GM23338 (cell line): ENCODE data around the gene ADAMTS19. TPM values are rescaled to one million over a fixed set of nuclear protein-coding genes. Genes with fewer than 3 reads are reported as not detected.

Experiments used
- ATAC-seq: fragments of 200-7000 bp; cut with Tn5 transposase; 3 replicates; pipeline ENCODE4 v1.9.1; 2020
- DNase-seq: peaks from one replicate; pipeline ENCODE4 v3.0.0-alpha.2; 2015; ENCODE audit warnings: low spot score
- H2AFZ ChIP-seq: fragments of 200-600 bp; sonication (generic); 2 replicates; pipeline ENCODE4 v1.8.0; 2016; ENCODE audit warnings: antibody characterized with exemption, mild to moderate bottlenecking, moderate library complexity
- H3F3A ChIP-seq: fragments of 200-600 bp; sonication (generic); replicated peaks from 2 replicates; pipeline ENCODE4 v1.8.0; 2017; ENCODE audit warnings: antibody characterized with exemption, mixed run types, low read depth
- H3K27ac ChIP-seq: fragments of 200-600 bp; sonication (generic); 2 replicates; pipeline ENCODE4 v1.6.1; 2016; ENCODE audit warnings: low read depth
- H3K27me3 ChIP-seq: fragments of 200-600 bp; sonication (generic); 2 replicates; pipeline ENCODE4 v1.8.0; 2016; ENCODE audit warnings: mild to moderate bottlenecking, mixed run types, moderate library complexity; ENCODE audit not compliant: insufficient read depth
- H3K36me3 ChIP-seq: fragments of 200-600 bp; sonication (generic); 2 replicates; pipeline ENCODE4 v1.8.0; 2016; ENCODE audit warnings: mild to moderate bottlenecking; ENCODE audit not compliant: insufficient read depth
- H3K4me1 ChIP-seq: fragments of 200-600 bp; sonication (generic); 2 replicates; pipeline ENCODE4 v1.8.0; 2016; ENCODE audit warnings: mild to moderate bottlenecking, moderate library complexity; ENCODE audit not compliant: insufficient read depth
- H3K4me2 ChIP-seq: fragments of 200-600 bp; sonication (generic); 2 replicates; pipeline ENCODE4 v1.7.1; 2017; ENCODE audit warnings: mixed run types
- H3K4me3 ChIP-seq: fragments of 200-600 bp; sonication (generic); 2 replicates; pipeline ENCODE4 v1.6.1; 2016; ENCODE audit warnings: mixed run types
- H3K79me2 ChIP-seq: fragments of 200-600 bp; sonication (generic); replicated peaks from 2 replicates; pipeline ENCODE4 v1.8.0; 2017; ENCODE audit warnings: mild to moderate bottlenecking; ENCODE audit not compliant: insufficient read depth
- H3K9me2 ChIP-seq: fragments of 200-600 bp; sonication (generic); 2 replicates; pipeline ENCODE4 v1.8.0; 2017; ENCODE audit not compliant: insufficient read depth
- H4K20me1 ChIP-seq: fragments of 200-600 bp; sonication (generic); replicated peaks from 2 replicates; pipeline ENCODE4 v1.8.0; 2017; ENCODE audit warnings: mild to moderate bottlenecking; ENCODE audit not compliant: insufficient read depth
- H3K27ac Mint-ChIP-seq: 2 replicates; pipeline ENCODE4 v1.8.0; 2020; ENCODE audit warnings: inconsistent platforms, mild to moderate bottlenecking, moderate library complexity, mixed read lengths
- H3K27me3 Mint-ChIP-seq: 3 replicates; pipeline ENCODE4 v1.8.0; 2022; ENCODE audit warnings: low read depth, mild to moderate bottlenecking, moderate library complexity, mixed read lengths, inconsistent platforms; ENCODE audit not compliant: insufficient read depth, poor library complexity
- H3K36me3 Mint-ChIP-seq: 3 replicates; pipeline ENCODE4 v1.8.0; 2021; ENCODE audit warnings: low read depth, mild to moderate bottlenecking, inconsistent platforms, moderate library complexity, mixed read lengths
- H3K4me1 Mint-ChIP-seq: 3 replicates; pipeline ENCODE4 v1.8.0; 2020; ENCODE audit warnings: mild to moderate bottlenecking, inconsistent platforms, mixed read lengths
- H3K4me3 Mint-ChIP-seq: 3 replicates; pipeline ENCODE4 v1.8.0; 2021; ENCODE audit warnings: moderate library complexity, mild to moderate bottlenecking, inconsistent platforms, mixed read lengths
- H3K9me3 Mint-ChIP-seq: 3 replicates; pipeline ENCODE4 v1.8.0; 2020; ENCODE audit warnings: moderate library complexity, mild to moderate bottlenecking, inconsistent platforms, mixed read lengths
- CREB1 ChIP-seq: fragments of 250-450 bp; sonication (Bioruptor Pico); IDR thresholded peaks from 2 replicates; pipeline ENCODE4 v1.5.0; 2020; ENCODE audit warnings: low read depth, mild to moderate bottlenecking, moderate library complexity
- CTCF ChIP-seq, 2 experiments: fragments of 200-600 bp in 1 of 2; sonication (generic) in 1 of 2; conservative IDR thresholded peaks; 2 replicates each; pipeline versions ENCODE4 v1.5.1 to v1.6.1; 2016 to 2017; ENCODE audit warnings: antibody characterized with exemption in 2 of 2, low read depth in 2 of 2, mild to moderate bottlenecking in 2 of 2, moderate library complexity in 1 of 2
- ETS1 ChIP-seq: IDR thresholded peaks from 2 replicates; pipeline ENCODE4 v1.6.1; 2016; ENCODE audit warnings: antibody characterized with exemption
- EZH2 ChIP-seq: fragments of 200-600 bp; sonication (generic); IDR thresholded peaks from one replicate; pipeline ENCODE4 v1.8.0; 2017; ENCODE audit warnings: antibody characterized with exemption, mild to moderate bottlenecking, low read depth; ENCODE audit not compliant: unreplicated experiment
- EZH2phosphoT487 ChIP-seq: fragments of 200-600 bp; sonication (generic); IDR thresholded peaks from one replicate; pipeline ENCODE4 v1.8.1; 2018; ENCODE audit warnings: antibody characterized with exemption; ENCODE audit not compliant: unreplicated experiment
- NANOG ChIP-seq: IDR thresholded peaks from 2 replicates; pipeline ENCODE4 v1.6.1; 2016; ENCODE audit warnings: antibody characterized with exemption, borderline replicate concordance
- POLR2AphosphoS5 ChIP-seq: IDR thresholded peaks from 2 replicates; pipeline ENCODE4 v1.6.1; 2016; ENCODE audit warnings: antibody characterized with exemption, low read depth
- ZNF331 ChIP-seq: fragments of 250-450 bp; sonication (Bioruptor Pico); IDR thresholded peaks from 2 replicates; pipeline ENCODE4 v1.5.0; 2020; ENCODE audit warnings: low read depth, mild to moderate bottlenecking, moderate library complexity
- long read RNA-seq: library from polyadenylated mRNA; unstranded; transcript quantifications from one replicate; pipeline ENCODE4 v2.0.0, GENCODE V29; 2020; ENCODE audit not compliant: unreplicated experiment
- polyA plus RNA-seq: library from polyadenylated mRNA; unstranded; fragments of >200 nt; fragmentation: Nextera tagmentation; extraction: Ambion mirVana; gene quantifications from 2 replicates; pipeline ENCODE4 v1.2.1, GENCODE V29; 2016
- total RNA-seq: library from RNA; depleted of rRNA; stranded (reverse); fragments of >200 nt; shearing (Covaris generic); gene quantifications from 2 replicates; pipeline ENCODE4 v1.2.3, GENCODE V29; 2014; rRNA removed

ADAMTS19 gene
- total RNA-seq (27.4 and 37.9 TPM in 2 replicates), polyA plus RNA-seq (5.9 and 6.0 TPM in 2 replicates)
- long read RNA-seq, partial matches to known transcripts: 2 of 3 reads
- long read RNA-seq, other reads (novel, unspliced or antisense): 1 of 3 reads

- H3K79me2 ChIP-seq: peaks cover 33% of the 10 kb centered on the region
- TF ChIP-seq POLR2AphosphoS5: peak; percentile 14; the same call in 1 of the 2 replicates
- no peak for TF ChIP-seq NANOG
- peak; percentile 76 for DNase-seq
- peaks cover 7% of the 10 kb centered on the region for H3K27me3 Mint-ChIP-seq
- peak within 1 kb of the TSS; percentile 100 for H3K4me3 Mint-ChIP-seq
- no peaks in the 10 kb centered on the region for H3K36me3 ChIP-seq
- H3K27ac Mint-ChIP-seq: peak within 1 kb of the TSS; percentile 97
- peak within 1 kb of the TSS; percentile 91 for H2AFZ ChIP-seq
- H3K27ac ChIP-seq: peak within 1 kb of the TSS; percentile 79
- H3K4me1 Mint-ChIP-seq: peaks cover 51% of the 10 kb centered on the region
- H3K27me3 ChIP-seq: peaks cover 16% of the 10 kb centered on the region; the same call in 1 of the 2 replicates
- H3K4me2 ChIP-seq: peak within 1 kb of the TSS; percentile 96
- H3K36me3 Mint-ChIP-seq: peaks cover 22% of the 10 kb centered on the region
- H3K4me1 ChIP-seq: peaks cover 40% of the 10 kb centered on the region
- ATAC-seq: peak; percentile 62
- H3K9me3 Mint-ChIP-seq: peaks cover 4% of the 10 kb centered on the region; the same call in 1 of the 3 replicates
- 0 out of 2 replicates have a peak, but pooled peaks cover 4% of the 10 kb centered on the region for H3F3A ChIP-seq
- H3K4me3 ChIP-seq: peak within 1 kb of the TSS; percentile 87
- H4K20me1 ChIP-seq: 0 out of 2 replicates have a peak, but pooled peaks cover 16% of the 10 kb centered on the region
- H3K9me2 ChIP-seq: no peaks in the 10 kb centered on the region
Measured at GRCh38 chr5:129459777-129460671, at the start of gene ADAMTS19. TSS of gene ADAMTS19 (plus strand) at chr5:129460298. CDS start at chr5:129460392, 94 bp downstream.

GRCh38 chr5:129410488-129410887 is 49.6 kb upstream of the ADAMTS19 start:
- no peak overlapping the region for H3K4me2 ChIP-seq
- H3K36me3 ChIP-seq: no peaks in the 10 kb centered on the region
- Mint-ChIP-seq H3K9me3 (no peaks in the 10 kb centered on the region; the same call in 1 of the 3 replicates), H3K4me1 (peaks cover 17% of the 10 kb centered on the region), H3K27me3 (no peaks in the 10 kb centered on the region), H3K4me3 (no peak overlapping the region), H3K36me3 (no peaks in the 10 kb centered on the region), H3K27ac (no peak overlapping the region)
- H2AFZ ChIP-seq: no peak overlapping the region
- H3K4me3 ChIP-seq: no peak overlapping the region
- no peaks in the 10 kb centered on the region for H3F3A ChIP-seq
- no peaks in the 10 kb centered on the region for H3K79me2 ChIP-seq
- TF ChIP-seq POLR2AphosphoS5: no peak
- no peak for TF ChIP-seq ZNF331 (CRISPR knock-in tag)
- peak; percentile 47; the same call in 1 of the 2 replicates for TF ChIP-seq CREB1 (CRISPR knock-in tag)
- TF ChIP-seq CTCF (conservative IDR thresholded peaks at IDR 0.05; ENCODE audit: low read depth in 2 of 2): no peak
- no peaks in the 10 kb centered on the region for H4K20me1 ChIP-seq
- DNase-seq (peak; percentile 71), ATAC-seq (peak; percentile 98)
- no peaks in the 10 kb centered on the region for H3K27me3 ChIP-seq
- H3K9me2 ChIP-seq: no peaks in the 10 kb centered on the region
- peaks cover 5% of the 10 kb centered on the region; the same call in 1 of the 2 replicates for H3K4me1 ChIP-seq
- no peak overlapping the region for H3K27ac ChIP-seq

- no peaks in the 10 kb centered on the region for H3F3A ChIP-seq
Measured at GRCh38 chr5:129412721-129413120, 47.4 kb upstream of the ADAMTS19 start.

More at GRCh38 chr5:129412721-129413120, 47.4 kb upstream of the ADAMTS19 start:
- Histone ChIP-seq H3K9me2 (no peaks in the 10 kb centered on the region), H3K79me2 (no peaks in the 10 kb centered on the region), H2AFZ (no peak overlapping the region), H3K4me2 (no peak overlapping the region), H3K36me3 (no peaks in the 10 kb centered on the region), H3K27me3 (no peaks in the 10 kb centered on the region), H3K27ac (no peak overlapping the region), H3K4me1 (peaks cover 5% of the 10 kb centered on the region; the same call in 1 of the 2 replicates), H4K20me1 (no peaks in the 10 kb centered on the region), H3K4me3 (no peak overlapping the region)
- DNase-seq: no peak
- no peak for ATAC-seq
- H3K9me3 Mint-ChIP-seq: no peaks in the 10 kb centered on the region; the same call in 1 of the 3 replicates
- TF ChIP-seq ZNF331 (CRISPR knock-in tag) (no peak), ETS1 (no peak), EZH2 (no peak), EZH2phosphoT487 (no peak)
- H3K4me3 Mint-ChIP-seq: no peak overlapping the region
- H3K36me3 Mint-ChIP-seq: no peaks in the 10 kb centered on the region
- no peak overlapping the region for H3K27ac Mint-ChIP-seq
- H3K4me1 Mint-ChIP-seq: peaks cover 17% of the 10 kb centered on the region
- no peaks in the 10 kb centered on the region for H3K27me3 Mint-ChIP-seq
